Psoas muscle (tissue), 8 donors: Measurements from ENCODE around the gene ROBO1. TPM values are rescaled to one million over a fixed set of nuclear protein-coding genes. Genes with fewer than 3 reads are reported as not detected.

Source experiments
- ATAC-seq, 4 donors: fragments of 200-7000 bp; cut with Tn5 transposase; one replicate each; pipeline ENCODE4 v1.9.1; 2020; ENCODE audit warnings: moderate library complexity in 3 of 4, mild to moderate bottlenecking in 2 of 4
- DNase-seq, 2 donors: peaks; one replicate each; pipeline ENCODE4 v3.0.0-alpha.2; 2020
- H3K27ac ChIP-seq: fragments of 200-600 bp; one replicate; pipeline ENCODE4 v1.8.0; 2022
- H3K27me3 ChIP-seq, 3 donors: fragments of 200-600 bp in 1 of 3; one replicate each; pipeline versions ENCODE4 v1.6.1 to v1.8.0; 2013 to 2022; ENCODE audit warnings: low read length in 2 of 3, mild to moderate bottlenecking in 2 of 3, moderate library complexity in 1 of 3; ENCODE audit not compliant: insufficient read depth in 3 of 3
- H3K36me3 ChIP-seq, 2 donors: fragments of 200-600 bp in 1 of 2; one replicate each; pipeline versions ENCODE4 v1.6.1 to v1.8.0; 2013 to 2022; ENCODE audit warnings: low read depth in 1 of 2, mild to moderate bottlenecking in 1 of 2, moderate library complexity in 1 of 2; ENCODE audit not compliant: insufficient read depth in 1 of 2
- H3K4me1 ChIP-seq: fragments of 200-600 bp; one replicate; pipeline ENCODE4 v1.8.0; 2022
- H3K4me3 ChIP-seq: fragments of 200-600 bp; one replicate; pipeline ENCODE4 v1.8.0; 2022; ENCODE audit warnings: mild to moderate bottlenecking
- H3K9me3 ChIP-seq: fragments of 200-600 bp; one replicate; pipeline ENCODE4 v1.8.0; 2022
- CTCF ChIP-seq: fragments of 200-600 bp; IDR thresholded peaks from one replicate; pipeline ENCODE4 v1.8.0; 2022; ENCODE audit warnings: antibody characterized with exemption
- WGBS, 3 donors: extraction: QIAGEN DNeasy Blood & Tissue Kit; methylation state at CpG; one replicate each; pipeline versions ENCODE4 v1.1.6 to v1.1.7; 2013; 5-methylcytosine and 5-hydroxymethylcytosine counted together
- intact Hi-C, 2 donors: fragments of 100-400 bp; cut with DNase I; formaldehyde crosslinking; loops; one replicate each; pipeline versions ENCODE4 v1.11.0 to v1.14.2; 2022
- polyA plus RNA-seq, 3 donors: library from polyadenylated mRNA; stranded (reverse); fragments of 200-250 nt; gene quantifications; one replicate each; pipeline ENCODE4 v1.2.3, GENCODE V29; 2013
- total RNA-seq, 4 donors: library from RNA; stranded (reverse); fragmentation: NEBNext Ultra II Directional in 2 of 4; extraction: Animal tissue kit (Norgen Biotek cat#: 25700) in 2 of 4; gene quantifications; one replicate each; pipeline versions ENCODE4 v1.2.1 to v1.2.4, GENCODE V29; 2021 to 2023
- donor health status: healthy with polysubstance abuse.
- donor health status: DM: no; HTN: no; CAD: no; lungs with moderate emphysema.
- donor health status: Bipolar disorder and iron deficiency.
- donor health status: healthy.
- donor health status: DM: yes; HTN: yes; CAD: no.
- donor health status: DM: no; HTN: no; CAD: no.
- donor health status: DM: no; HTN: no; CAD: no.
- donor health status: DM: yes; HTN: yes; CAD: no.

Gene ROBO1
- total and polyA plus RNA-seq, 7 donors: 0.52 to 14.0 (median 4.9) TPM

- no peak for TF ChIP-seq CTCF
- intact Hi-C loops: no loop called here
- no peak overlapping the region for H3K27ac ChIP-seq
- H3K9me3 ChIP-seq: no peaks in the 10 kb centered on the region
- no peaks in the 10 kb centered on the region for H3K27me3 ChIP-seq
- no peak overlapping the region for H3K4me3 ChIP-seq
- H3K36me3 ChIP-seq: no peaks in the 10 kb centered on the region
- ATAC-seq: no peak
- H3K4me1 ChIP-seq: no peaks in the 10 kb centered on the region
- DNase-seq: no peak
These were observed 969.4 kb downstream of the ROBO1 start for GRCh38 chr3:78798266-78798832.

- H3K4me1 ChIP-seq: no peaks in the 10 kb centered on the region
- H3K27ac ChIP-seq: no peak overlapping the region
- no peaks in the 10 kb centered on the region for H3K27me3 ChIP-seq
- TF ChIP-seq CTCF: no peak
- intact Hi-C loops: no loop called here
- no peaks in the 10 kb centered on the region for H3K9me3 ChIP-seq
- ATAC-seq: peak in 2 of 4 donors; percentile 38 to 49
- no peaks in the 10 kb centered on the region for H3K36me3 ChIP-seq
- H3K4me3 ChIP-seq: no peak overlapping the region
- no peak for DNase-seq
- WGBS, 3 donors: 65 to 83% (median 68%) methylated on average over 1 of the region's 1 CpG
These were observed 973.4 kb downstream of the ROBO1 start for GRCh38 chr3:78794431-78794830.

DNA sequence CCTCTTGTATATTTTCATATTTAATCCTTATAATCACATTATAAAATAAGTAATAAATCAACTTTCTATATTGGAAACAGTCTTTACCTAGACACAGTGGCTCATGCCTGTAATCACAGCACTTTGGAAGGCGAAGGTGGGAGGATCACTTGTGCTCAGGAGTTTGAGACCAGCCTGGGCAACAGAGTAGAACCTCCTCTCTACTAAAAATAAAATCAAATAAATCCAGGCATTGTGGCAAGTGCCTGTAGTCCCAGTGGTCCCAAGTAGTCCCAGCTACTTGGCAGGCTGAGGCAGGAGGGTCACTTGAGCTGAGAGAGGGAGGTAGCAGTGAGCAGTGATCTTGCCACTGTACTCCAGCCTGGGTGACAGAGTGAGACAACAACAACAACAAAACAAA lies 975.1 kb downstream of the ROBO1 start:
- intact Hi-C loops: no loop called here
- 57 to 97% (median 81%) methylated on average over 1 of the region's 1 CpG for WGBS, 3 donors
- H3K27me3 ChIP-seq: no peaks in the 10 kb centered on the region
- ATAC-seq (peak in 1 of 4 donors; percentile 44), DNase-seq (no peak)
- no peaks in the 10 kb centered on the region for H3K36me3 ChIP-seq
- no peak for TF ChIP-seq CTCF
- H3K9me3 ChIP-seq: no peaks in the 10 kb centered on the region
- H3K4me3 ChIP-seq: no peak overlapping the region
- H3K27ac ChIP-seq: no peak overlapping the region
- H3K4me1 ChIP-seq: no peaks in the 10 kb centered on the region

DNA sequence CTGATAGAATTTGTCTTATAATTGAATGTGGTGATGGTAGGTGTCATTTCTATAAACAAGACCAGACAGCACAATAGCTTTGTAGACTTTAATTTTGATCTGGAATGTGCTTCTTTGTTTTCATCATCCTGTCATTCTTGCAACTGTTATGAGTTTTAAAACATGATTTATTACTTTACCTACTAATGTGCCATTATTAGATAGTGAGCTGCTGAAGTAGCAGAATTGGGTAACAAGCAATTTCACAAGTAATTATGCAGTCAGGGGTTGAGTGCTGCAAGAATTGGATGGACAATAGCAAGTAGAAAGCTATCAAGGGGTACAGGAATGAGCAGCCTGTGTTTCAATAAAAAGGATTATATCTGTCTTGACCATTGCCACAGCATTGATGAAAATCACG lies 975.6 kb downstream of the ROBO1 start:
- intact Hi-C loops: no loop called here
- peak in 1 of 4 donors; percentile 66 for ATAC-seq
- no peak for DNase-seq
- Histone ChIP-seq H3K9me3 (no peaks in the 10 kb centered on the region), H3K36me3 (no peaks in the 10 kb centered on the region), H3K27ac (no peak overlapping the region), H3K4me1 (no peaks in the 10 kb centered on the region), H3K4me3 (no peak overlapping the region), H3K27me3 (no peaks in the 10 kb centered on the region)
- TF ChIP-seq CTCF: no peak
- 77 to 87% (median 80%) methylated on average over 1 of the region's 1 CpG for WGBS, 3 donors

- H3K27me3 ChIP-seq: no peaks in the 10 kb centered on the region
- H3K4me3 ChIP-seq: no peak overlapping the region
- 17 to 28% (median 20%) methylated on average over 3 of the region's 3 CpGs for WGBS, 3 donors
- H3K27ac ChIP-seq: no peak overlapping the region
- no peak for DNase-seq
- H3K9me3 ChIP-seq: no peaks in the 10 kb centered on the region
- H3K4me1 ChIP-seq: no peaks in the 10 kb centered on the region
- TF ChIP-seq CTCF: no peak
- H3K36me3 ChIP-seq: no peaks in the 10 kb centered on the region
- intact Hi-C loops: no loop called here
- peak in 2 of 4 donors; percentile 38 to 58 for ATAC-seq
These were observed 976.0 kb downstream of the ROBO1 start for GRCh38 chr3:78791753-78792152.
